Breast epithelium (tissue), 4 donors: ENCODE results near the gene PFN2. TPM values are rescaled to one million over a fixed set of nuclear protein-coding genes. Genes with fewer than 3 reads are reported as not detected.

Experiments
- DNase-seq, 2 donors: peaks; one replicate each; pipeline ENCODE4 v3.0.0-alpha.2; 2019; ENCODE audit warnings: low spot score in 2 of 2
- H3K27ac ChIP-seq, 2 donors: fragments of 200-600 bp; sonication (generic) in 1 of 2; one replicate each; pipeline ENCODE4 v1.5.1; 2016 to 2019; ENCODE audit warnings: mild to moderate bottlenecking in 1 of 2
- H3K27me3 ChIP-seq, 2 donors: fragments of 200-600 bp; sonication (generic) in 1 of 2; one replicate each; pipeline versions ENCODE4 v1.5.1 to v1.6.0; 2017 to 2019; ENCODE audit warnings: control low read depth in 1 of 2, mild to moderate bottlenecking in 1 of 2
- H3K36me3 ChIP-seq: fragments of 200-600 bp; one replicate; pipeline ENCODE4 v1.5.1; 2019
- H3K4me1 ChIP-seq, 2 donors: fragments of 200-600 bp; sonication (generic); one replicate each; pipeline ENCODE4 v1.5.1; 2016 to 2019; ENCODE audit warnings: control low read depth in 1 of 2
- H3K4me3 ChIP-seq, 3 donors: fragments of 200-600 bp; sonication (generic); 1 replicate in 2 of 3; 2 replicates in 1 of 3; pipeline ENCODE4 v1.5.1; 2016 to 2019; ENCODE audit warnings: mild to moderate bottlenecking in 3 of 3, moderate library complexity in 2 of 3
- H3K9me3 ChIP-seq, 2 donors: fragments of 200-600 bp; sonication (generic) in 1 of 2; one replicate each; pipeline ENCODE4 v1.5.1; 2016 to 2019; ENCODE audit warnings: control low read depth in 1 of 2
- CTCF ChIP-seq, 3 donors: fragments of 450-650 bp; IDR thresholded peaks; one replicate each; pipeline ENCODE4 v1.5.1; 2016 to 2017; ENCODE audit warnings: antibody characterized with exemption in 3 of 3, mild to moderate bottlenecking in 3 of 3, moderate library complexity in 3 of 3
- POLR2A ChIP-seq: fragments of 450-650 bp; IDR thresholded peaks from one replicate; pipeline ENCODE4 v1.6.1; 2016; ENCODE audit warnings: antibody characterized with exemption, mild to moderate bottlenecking, moderate library complexity
- POLR2AphosphoS5 ChIP-seq, 3 donors: sonication (generic); formaldehyde crosslinking; IDR thresholded peaks; one replicate each; pipeline ENCODE4 v1.6.1; 2017; ENCODE audit warnings: antibody characterized with exemption in 3 of 3
- intact Hi-C: fragments of 100-400 bp; cut with DNase I; formaldehyde crosslinking; loops from one replicate; pipeline ENCODE4 v1.15.1; 2023; ENCODE audit warnings: low total_unique reads
- total RNA-seq, 3 donors: library from RNA; depleted of rRNA; stranded (reverse); fragments of >200 nt; gene quantifications; one replicate each; pipeline ENCODE4 v1.1.0, GENCODE V29; 2016

Gene PFN2
- total RNA-seq, 3 donors from 2014 or later: 48.2 to 65.6 (median 49.8) TPM

- Histone ChIP-seq H3K4me1 (no peaks in the 10 kb centered on the region), H3K36me3 (no peaks in the 10 kb centered on the region), H3K4me3 (no peak overlapping the region), H3K9me3 (no peaks in the 10 kb centered on the region), H3K27me3 (no peaks in the 10 kb centered on the region), H3K27ac (no peak overlapping the region)
- no peak for TF ChIP-seq CTCF (IDR thresholded peaks at IDR 0.05)
- TF ChIP-seq POLR2AphosphoS5 (IDR thresholded peaks at IDR 0.05): no peak
- TF ChIP-seq POLR2A: no peak
- intact Hi-C loops: no loop called here
- no peak for DNase-seq
These were observed 34.8 kb upstream of the PFN2 start for GRCh38 chr3:150005243-150006112.

- no peak overlapping the region for H3K27ac ChIP-seq
- peaks cover 0 to 14% of the 10 kb centered on the region in 2 donors for H3K9me3 ChIP-seq
- no peak overlapping the region for H3K4me3 ChIP-seq
- no peaks in the 10 kb centered on the region for H3K27me3 ChIP-seq
- intact Hi-C loops: no loop called here
- TF ChIP-seq CTCF (IDR thresholded peaks at IDR 0.05) (no peak), POLR2AphosphoS5 (IDR thresholded peaks at IDR 0.05) (no peak), POLR2A (no peak)
- DNase-seq: no peak
- H3K4me1 ChIP-seq: no peaks in the 10 kb centered on the region
- no peaks in the 10 kb centered on the region for H3K36me3 ChIP-seq
These were observed 29.9 kb upstream of the PFN2 start for GRCh38 chr3:150000641-150001040.

GRCh38 chr3:149999421-149999820, 28.7 kb upstream of the PFN2 start:
- no peak for DNase-seq
- no peaks in the 10 kb centered on the region for H3K27me3 ChIP-seq
- H3K4me1 ChIP-seq: no peaks in the 10 kb centered on the region
- no peaks in the 10 kb centered on the region for H3K36me3 ChIP-seq
- no peak overlapping the region for H3K4me3 ChIP-seq
- intact Hi-C loops: no loop called here
- no peak for TF ChIP-seq POLR2A
- no peak for TF ChIP-seq POLR2AphosphoS5 (IDR thresholded peaks at IDR 0.05)
- no peak for TF ChIP-seq CTCF (IDR thresholded peaks at IDR 0.05)
- no peak overlapping the region for H3K27ac ChIP-seq
- peaks cover 11 to 27% of the 10 kb centered on the region in 2 donors for H3K9me3 ChIP-seq

GRCh38 chr3:149998946-149999345, 28.3 kb upstream of the PFN2 start:
- Histone ChIP-seq H3K9me3 (peaks cover 13 to 29% of the 10 kb centered on the region in 2 donors), H3K4me1 (no peaks in the 10 kb centered on the region), H3K36me3 (no peaks in the 10 kb centered on the region), H3K27ac (no peak overlapping the region), H3K4me3 (no peak overlapping the region), H3K27me3 (no peaks in the 10 kb centered on the region)
- TF ChIP-seq POLR2A (no peak), CTCF (IDR thresholded peaks at IDR 0.05) (no peak), POLR2AphosphoS5 (IDR thresholded peaks at IDR 0.05) (no peak)
- no peak for DNase-seq
- intact Hi-C loops: no loop called here

GRCh38 chr3:149992416-149993058, 21.8 kb upstream of the PFN2 start:
- Histone ChIP-seq H3K4me1 (no peaks in the 10 kb centered on the region), H3K27ac (no peak overlapping the region), H3K4me3 (no peak overlapping the region), H3K36me3 (no peaks in the 10 kb centered on the region), H3K27me3 (no peaks in the 10 kb centered on the region), H3K9me3 (peaks cover 16 to 19% of the 10 kb centered on the region in 2 donors)
- no peak for DNase-seq
- intact Hi-C loops: no loop called here
- TF ChIP-seq POLR2AphosphoS5 (IDR thresholded peaks at IDR 0.05) (no peak), POLR2A (no peak), CTCF (IDR thresholded peaks at IDR 0.05) (no peak)
